Left renal cortex interstitium (tissue), 4 donors: Measurements from ENCODE around the gene TMEM147. TPM values are rescaled to one million over a fixed set of nuclear protein-coding genes. Genes with fewer than 3 reads are reported as not detected.

ENCODE experiments used
- polyA plus RNA-seq, 4 donors: library from polyadenylated mRNA; unstranded; fragments of 120-200 nt; gene quantifications; one replicate each; pipeline ENCODE4 v1.2.1, GENCODE V29; 2013; ENCODE audit not compliant: insufficient read length in 4 of 4

TMEM147 gene
- polyA plus RNA-seq, 4 donors = 80.6 to 113 (median 93.9) TPM

Other genes starting within 250 kb of the TMEM147 start
- gene CD22, start 216.4 kb upstream of the TMEM147 start, polyA plus RNA-seq = 10 to 100 TPM in 2 of 4 donors, 1 to 10 TPM in 2; 6.3 to 51.9 (median 12.3) TPM
- under 1 TPM; 0.06 to 0.87 (median 0.64) TPM for gene FFAR1, start 197.7 kb upstream of the TMEM147 start, polyA plus RNA-seq
- under 1 TPM in 3 of 4 donors, not detected in 1; 0.13 to 0.19 (median 0.17) TPM for gene FFAR3, start 187.2 kb upstream of the TMEM147 start, polyA plus RNA-seq
- gene GPR42, start 174.6 kb upstream of the TMEM147 start, polyA plus RNA-seq = under 1 TPM in 1 of 4 donors, not detected in 3; 0.23 TPM
- gene FFAR2, start 97.4 kb upstream of the TMEM147 start, polyA plus RNA-seq = under 1 TPM; 0.22 to 0.60 (median 0.33) TPM
- 1 to 10 TPM in 2 of 4 donors, under 1 TPM in 2; 0.48 to 2.1 (median 0.85) TPM for gene KRTDAP, start 55.2 kb upstream of the TMEM147 start, polyA plus RNA-seq
- 100 to 1,000 TPM in 2 of 4 donors, 10 to 100 TPM in 2; 69.7 to 135 (median 107) TPM for gene DMKN, start 32.0 kb upstream of the TMEM147 start, polyA plus RNA-seq
- under 1 TPM in 3 of 4 donors, not detected in 1; 0.10 to 0.24 (median 0.21) TPM for gene SBSN, start 17.3 kb upstream of the TMEM147 start, polyA plus RNA-seq
- not detected for gene GAPDHS, start 12.2 kb upstream of the TMEM147 start, polyA plus RNA-seq
- gene ATP4A, start 18.0 kb downstream of the TMEM147 start, polyA plus RNA-seq = under 1 TPM in 1 of 4 donors, not detected in 3; 0.05 TPM
- not detected for gene PMIS2, start 40.5 kb downstream of the TMEM147 start, polyA plus RNA-seq
- gene HAUS5, start 67.1 kb downstream of the TMEM147 start, polyA plus RNA-seq = 10 to 100 TPM; 18.2 to 30.9 (median 26.9) TPM
- gene RBM42, start 83.4 kb downstream of the TMEM147 start, polyA plus RNA-seq = 10 to 100 TPM; 57.1 to 94.4 (median 73.3) TPM
- gene ETV2, start 96.1 kb downstream of the TMEM147 start, polyA plus RNA-seq = 1 to 10 TPM; 1.1 to 3.6 (median 2.6) TPM
- 100 to 1,000 TPM; 302 to 435 (median 348) TPM for gene COX6B1, start 102.7 kb downstream of the TMEM147 start, polyA plus RNA-seq
- gene UPK1A, start 120.9 kb downstream of the TMEM147 start, polyA plus RNA-seq = 10 to 100 TPM in 3 of 4 donors, 1 to 10 TPM in 1; 9.8 to 26.7 (median 15.8) TPM
- gene ZBTB32, start 158.9 kb downstream of the TMEM147 start, polyA plus RNA-seq = under 1 TPM; 0.17 to 0.91 (median 0.44) TPM
- gene KMT2B, start 172.4 kb downstream of the TMEM147 start, polyA plus RNA-seq = 10 to 100 TPM; 24.2 to 42.6 (median 34.2) TPM
- 1 to 10 TPM; 2.8 to 4.6 (median 3.7) TPM for gene IGFLR1, start 196.8 kb downstream of the TMEM147 start, polyA plus RNA-seq
- 10 to 100 TPM; 15.7 to 21.8 (median 19.7) TPM for gene U2AF1L4, start 199.8 kb downstream of the TMEM147 start, polyA plus RNA-seq
- 10 to 100 TPM; 54.5 to 78.6 (median 66.5) TPM for gene PSENEN, start 200.0 kb downstream of the TMEM147 start, polyA plus RNA-seq
- 10 to 100 TPM; 11.5 to 13.0 (median 12.4) TPM for gene LIN37, start 202.9 kb downstream of the TMEM147 start, polyA plus RNA-seq
- 10 to 100 TPM; 19.4 to 32.3 (median 25.1) TPM for gene HSPB6, start 211.4 kb downstream of the TMEM147 start, polyA plus RNA-seq
- gene PROSER3, start 212.6 kb downstream of the TMEM147 start, polyA plus RNA-seq = 10 to 100 TPM; 11.5 to 28.6 (median 18.2) TPM
- 10 to 100 TPM; 10.9 to 53.7 (median 30.0) TPM for gene ARHGAP33, start 229.9 kb downstream of the TMEM147 start, polyA plus RNA-seq